ENCODE measurements around the gene SYNGR2. TPM values are rescaled to one million over a fixed set of nuclear protein-coding genes. Genes with fewer than 3 reads are reported as not detected.

Gene SYNGR2
- total and polyA plus RNA-seq, 2 of the 8 experiments (the other 6 are each of a cell fraction or from before 2014, with no cell fraction given), result 50.0 to 139 TPM

DNA sequence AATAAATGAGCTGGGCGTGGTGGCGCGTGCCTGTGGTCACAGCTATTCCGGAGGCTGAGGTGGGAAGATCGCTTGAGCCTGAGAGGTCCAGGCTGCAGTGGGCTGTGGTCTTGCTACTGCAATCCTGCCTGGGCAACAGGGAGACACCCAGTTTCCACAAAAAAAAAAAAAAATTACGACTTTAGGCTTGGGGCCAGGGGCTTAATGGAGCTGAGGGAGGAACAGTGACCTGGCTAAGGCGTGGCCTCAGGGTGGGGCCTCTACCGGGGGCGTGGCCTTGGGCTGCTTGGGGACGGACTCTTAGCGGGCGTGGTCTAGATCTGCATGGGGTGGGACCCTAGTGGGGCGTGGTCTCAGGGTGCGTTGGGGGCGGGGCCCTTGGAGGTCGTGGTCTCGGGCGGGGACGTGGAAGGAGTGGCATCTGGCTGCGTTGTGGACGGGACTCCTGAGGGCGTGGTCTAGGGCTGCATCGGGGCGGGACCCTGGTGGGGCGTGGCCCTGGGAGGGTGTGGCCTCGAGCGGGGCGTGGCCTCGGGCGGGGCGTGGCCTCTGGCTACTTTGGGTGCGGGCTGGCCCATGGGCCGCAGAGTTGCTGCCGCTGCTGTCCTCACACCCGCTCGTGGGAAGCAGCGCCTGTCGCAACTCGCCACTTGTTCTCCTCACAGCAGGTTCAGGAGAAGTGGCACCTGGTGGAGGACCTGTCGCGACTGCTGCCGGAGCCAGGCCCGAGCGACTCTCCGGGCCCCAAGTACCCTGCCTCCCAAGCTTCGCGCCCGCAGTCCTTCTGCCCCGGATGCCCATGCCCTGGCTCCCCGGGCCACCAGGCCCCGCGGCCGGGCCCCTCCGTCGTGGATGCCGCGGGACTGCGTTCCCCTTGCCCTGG lies 28.0 kb upstream of the SYNGR2 start:
- peak overlapping the region; percentile 49 to 69 for H3K4me2 ChIP-seq (ENCODE audit: insufficient read depth in 1 of 2, low read depth in 2 of 2, low read length in 2 of 2)
- no peak overlapping the region for H4K91ac ChIP-seq (replicated peaks; ENCODE audit: insufficient read length, low read length)
- no peaks in the 10 kb centered on the region for H3K36me3 ChIP-seq (ENCODE audit: control insufficient read depth in 2 of 4, insufficient read depth in 4 of 4, low read length in 3 of 4)
- peak overlapping the region; percentile 32; the same call in 1 of the 2 replicates for H2BK5ac ChIP-seq (ENCODE audit: low read depth, low read length)
- H3K4me1 ChIP-seq (replicated peaks in 1 of 4; ENCODE audit: control insufficient read depth in 3 of 4, insufficient read depth in 4 of 4, low read length in 3 of 4), result peaks cover 0 to 6% (median 5%) of the 10 kb centered on the region in 4 experiments; a peak in 3 of 7 replicates
- no peak overlapping the region for H2BK120ac ChIP-seq (replicated peaks; ENCODE audit: low read depth, low read length)
- no peaks in the 10 kb centered on the region for H3K79me1 ChIP-seq (ENCODE audit: low read depth, low read length)
- no peak overlapping the region for H3K27ac ChIP-seq (ENCODE audit: low read depth, low read length)
- H2AK5ac ChIP-seq (ENCODE audit: low read depth, low read length), result no peak overlapping the region
- WGBS, 2 experiments (ENCODE audit: extremely low coverage in 1 of 2, insufficient coverage in 1 of 2, insufficient read length in 1 of 2, insufficient replicate concordance in 2 of 2, low coverage in 1 of 2, low lambda C conversion rate in 2 of 2, missing lambda C conversion rate in 1 of 2), result 29% methylated on average over 50 of the region's 58 CpGs; no CpG with 5 or more reads in 1 of the 2 experiments
- H3K56ac ChIP-seq (replicated peaks; ENCODE audit: insufficient read length, low read depth, low read length), result no peak overlapping the region
- no peaks in the 10 kb centered on the region for H3K9me3 ChIP-seq (ENCODE audit: insufficient read depth in 2 of 2, low read depth in 1 of 2, low read length in 1 of 2)
- DNase-seq (ENCODE audit: low read depth in 1 of 2, low spot score in 2 of 2) (peak; percentile 98 to 100), FAIRE-seq (peak; percentile 39)
- H3K79me2 ChIP-seq (ENCODE audit: control insufficient read depth in 1 of 2, insufficient read depth in 2 of 2, low read length in 2 of 2), result no peaks in the 10 kb centered on the region
- no peak overlapping the region for H3K23ac ChIP-seq (ENCODE audit: insufficient read length)
- peak overlapping the region in 3 of 4 experiments; percentile 18 to 45 (median 24); a peak in 5 of 8 replicates for H3K4me3 ChIP-seq (ENCODE audit: extremely low read depth in 1 of 4, insufficient read depth in 2 of 4, low read depth in 3 of 4, low read length in 4 of 4)
- H2AFZ ChIP-seq (ENCODE audit: low read length), result peak overlapping the region; percentile 57; the same call in 1 of the 2 replicates
- no peak overlapping the region for H4K5ac ChIP-seq (ENCODE audit: insufficient read length, low read depth, low read length)
- CTCF ChIA-PET (ENCODE audit: partially characterized antibody), result interaction anchor here (0.6 to 8.0 kb wide), 13 partner anchors 10 to 913 kb away, joined by 3 to 122 read pairs (median 4); partner anchors contain the start of genes TMC6 and TMC8
- H3K18ac ChIP-seq (ENCODE audit: extremely low read depth, low read length), result no peak overlapping the region
- POLR2A ChIA-PET (ENCODE audit: partially characterized antibody), result interaction anchor here (0.9 to 6.2 kb wide), 5 partner anchors 12 to 31 kb away, joined by 3 to 40 read pairs (median 6); partner anchors contain the start of gene TMC6
- peaks cover 2% of the 10 kb centered on the region; the same call in 1 of the 2 replicates for H3K23me2 ChIP-seq (ENCODE audit: low read depth, low read length)
- 0 out of 7 replicates have a peak, but pooled peaks cover 0 to 2% (median 0%) of the 10 kb centered on the region in 4 experiments for H3K27me3 ChIP-seq (replicated peaks in 1 of 4; ENCODE audit: control insufficient read depth in 3 of 4, extremely low read depth in 1 of 4, insufficient read depth in 3 of 4, low read length in 3 of 4)
- H3K14ac ChIP-seq (ENCODE audit: insufficient read length), result no peak overlapping the region
- no peak overlapping the region for H2BK15ac ChIP-seq (ENCODE audit: low read length)
- no peak overlapping the region for H3K9ac ChIP-seq (replicated peaks in 1 of 4; ENCODE audit: extremely low read depth in 1 of 4, low read depth in 3 of 4, low read length in 3 of 4)
- no peak overlapping the region for H2BK12ac ChIP-seq (ENCODE audit: low read depth, low read length)
- no peak overlapping the region for H3K4ac ChIP-seq (replicated peaks; ENCODE audit: insufficient read length, low read depth, low read length)
- H4K20me1 ChIP-seq (replicated peaks in 1 of 2; ENCODE audit: control insufficient read depth in 1 of 2, insufficient read depth in 2 of 2, low read length in 2 of 2), result peaks cover 0 to 3% of the 10 kb centered on the region in 2 experiments
- H4K8ac ChIP-seq (ENCODE audit: extremely low read depth, insufficient read depth, low read length), result peak overlapping the region; percentile 80; the same call in 1 of the 2 replicates
- H2BK20ac ChIP-seq (ENCODE audit: low read length), result no peak overlapping the region
- TF ChIP-seq MAX (IDR thresholded peaks at IDR 0.05) (peak; percentile 64; the same call in 1 of the 2 replicates), SP4 (IDR thresholded peaks at IDR 0.05; ENCODE audit: low read length) (peak; percentile 97), SAP30 (IDR thresholded peaks at IDR 0.05; ENCODE audit: insufficient read depth, insufficient replicate concordance, low read length) (no peak), TEAD4 (IDR thresholded peaks at IDR 0.05; ENCODE audit: low read depth, low read length) (peak; percentile 16; the same call in 1 of the 2 replicates), SIN3A (conservative IDR thresholded peaks at IDR 0.05 in 1 of 2, IDR thresholded peaks at IDR 0.05 in 1 of 2; ENCODE audit: low read depth in 1 of 2, low read length in 2 of 2) (no peak), SUZ12 (IDR thresholded peaks at IDR 0.05; ENCODE audit: low read length) (no peak), POLR2AphosphoS5 (IDR thresholded peaks at IDR 0.05; ENCODE audit: low read depth, low read length) (peak; percentile 37; the same call in 1 of the 2 replicates)
- TF ChIP-seq, protein P1, sequence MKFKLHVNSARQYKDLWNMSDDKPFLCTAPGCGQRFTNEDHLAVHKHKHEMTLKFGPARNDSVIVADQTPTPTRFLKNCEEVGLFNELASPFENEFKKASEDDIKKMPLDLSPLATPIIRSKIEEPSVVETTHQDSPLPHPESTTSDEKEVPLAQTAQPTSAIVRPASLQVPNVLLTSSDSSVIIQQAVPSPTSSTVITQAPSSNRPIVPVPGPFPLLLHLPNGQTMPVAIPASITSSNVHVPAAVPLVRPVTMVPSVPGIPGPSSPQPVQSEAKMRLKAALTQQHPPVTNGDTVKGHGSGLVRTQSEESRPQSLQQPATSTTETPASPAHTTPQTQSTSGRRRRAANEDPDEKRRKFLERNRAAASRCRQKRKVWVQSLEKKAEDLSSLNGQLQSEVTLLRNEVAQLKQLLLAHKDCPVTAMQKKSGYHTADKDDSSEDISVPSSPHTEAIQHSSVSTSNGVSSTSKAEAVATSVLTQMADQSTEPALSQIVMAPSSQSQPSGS (IDR thresholded peaks at IDR 0.05; ENCODE audit: low read length), result no peak

All from H1 (cell line).